WTC11 (cell line): ENCODE measurements around the gene OVOL2.
A peak's percentile ranks its signal among the peaks of the same experiment; 100 is the strongest.

ENCODE experiments used
- ATF3 ChIP-seq: sonication (generic); formaldehyde crosslinking; conservative IDR thresholded peaks from 2 replicates; pipeline ENCODE4 v1.8.1; 2022; ENCODE audit warnings: mild to moderate bottlenecking, missing genetic modification reagents
- CTCF ChIP-seq: fragments of 200-600 bp; IDR thresholded peaks from 2 replicates; pipeline ENCODE4 v1.8.0; 2022; ENCODE audit warnings: antibody characterized with exemption
- IRF2 ChIP-seq: sonication (generic); formaldehyde crosslinking; IDR thresholded peaks from 2 replicates; pipeline ENCODE4 v1.8.0; 2022; ENCODE audit warnings: low read depth, missing genetic modification reagents, borderline replicate concordance
- NR1H2 ChIP-seq: sonication (generic); formaldehyde crosslinking; IDR thresholded peaks from 2 replicates; pipeline ENCODE4 v1.9.0; 2021; ENCODE audit warnings: mild to moderate bottlenecking, moderate library complexity, missing genetic modification reagents
- NR2C2 ChIP-seq: sonication (generic); formaldehyde crosslinking; IDR thresholded peaks from 2 replicates; pipeline ENCODE4 v1.8.0; 2022; ENCODE audit warnings: mild to moderate bottlenecking, missing genetic modification reagents
- ZBTB43 ChIP-seq: sonication (generic); formaldehyde crosslinking; IDR thresholded peaks from 2 replicates; pipeline ENCODE4 v1.8.1; 2023; ENCODE audit warnings: mild to moderate bottlenecking, missing genetic modification reagents
- ZNF121 ChIP-seq: sonication (generic); formaldehyde crosslinking; IDR thresholded peaks from 2 replicates; pipeline ENCODE4 v1.8.0; 2023; ENCODE audit warnings: missing genetic modification reagents

- TF ChIP-seq NR1H2 (no peak), CTCF (peak; percentile 75), NR2C2 (CRISPR knock-in tag) (no peak), IRF2 (CRISPR knock-in tag) (no peak), ZBTB43 (CRISPR knock-in tag) (no peak), ZNF121 (CRISPR knock-in tag) (no peak), ATF3 (CRISPR knock-in tag) (no peak)
Measured at GRCh38 chr20:17995967-17996819, 61.5 kb downstream of the OVOL2 start.
